GM18526 (cell line): ENCODE data around the gene VSIG4.

Experiments used
- POLR2A ChIP-seq: IDR thresholded peaks from 3 replicates; pipeline ENCODE4 v1.6.1; 2011; ENCODE audit not compliant: insufficient read length; ENCODE audit errors: extremely low read depth

VSIG4 gene

DNA sequence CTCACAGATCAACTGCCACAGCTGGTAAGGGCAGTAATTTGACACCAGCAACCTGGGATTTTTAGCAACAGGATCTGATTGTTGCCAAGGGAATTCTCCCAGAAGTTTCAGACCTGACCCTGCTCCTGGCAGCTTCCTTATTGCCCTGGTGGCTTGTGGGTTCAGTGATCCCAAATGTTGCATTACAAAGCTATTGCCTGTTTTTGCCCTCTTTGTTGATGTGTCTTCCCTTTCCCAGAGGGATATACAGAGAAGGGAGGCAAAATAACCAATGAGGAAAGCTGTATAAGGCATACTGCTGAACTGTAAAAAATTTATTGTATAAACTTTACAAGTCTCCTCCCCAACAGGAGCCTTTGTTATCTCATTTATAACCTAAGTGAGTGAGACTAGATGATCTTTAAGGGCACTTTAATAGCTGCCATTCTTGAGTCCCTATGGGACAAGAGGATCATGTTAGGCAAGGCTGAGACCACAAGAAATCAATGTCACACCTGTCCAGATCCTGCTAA, 22.2 kb downstream of the VSIG4 start:
- TF ChIP-seq POLR2A, result no peak

DNA sequence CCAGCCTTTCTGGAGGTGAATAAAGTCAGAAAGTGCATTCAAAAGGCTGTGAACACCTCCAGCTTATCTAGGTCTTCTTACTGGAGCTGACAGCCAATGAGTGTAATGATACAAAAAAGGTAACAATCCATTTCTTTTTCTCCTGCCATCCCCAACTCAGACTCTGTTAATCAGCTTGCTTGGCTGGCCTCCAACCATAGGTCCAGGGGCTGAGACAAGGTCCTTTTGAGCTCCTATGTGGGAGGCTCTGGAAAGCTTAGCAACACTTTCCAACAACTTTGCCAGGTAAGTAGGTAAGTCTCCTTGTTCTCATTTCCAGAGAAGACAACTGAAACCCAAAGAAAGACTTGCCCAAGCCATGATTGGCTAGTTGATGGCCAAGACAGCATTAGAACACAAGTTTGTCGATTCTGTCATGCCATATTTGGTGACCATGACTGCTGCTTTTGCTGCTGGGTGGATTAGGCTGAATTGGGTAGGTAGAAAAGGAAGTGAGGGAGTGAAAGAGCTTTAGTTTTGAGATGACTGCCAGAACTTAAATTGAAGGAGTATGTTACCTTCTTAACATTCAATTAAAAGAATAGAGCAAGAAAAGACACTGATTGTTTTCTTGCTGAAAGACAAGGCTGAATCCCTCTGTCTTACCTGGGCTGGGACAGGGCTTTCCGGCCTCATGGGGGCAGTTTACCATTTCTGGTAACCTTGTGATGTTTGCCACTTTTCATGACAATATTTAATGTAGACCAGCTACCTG, 22.8 kb downstream of the VSIG4 start:
- TF ChIP-seq POLR2A, result no peak

DNA sequence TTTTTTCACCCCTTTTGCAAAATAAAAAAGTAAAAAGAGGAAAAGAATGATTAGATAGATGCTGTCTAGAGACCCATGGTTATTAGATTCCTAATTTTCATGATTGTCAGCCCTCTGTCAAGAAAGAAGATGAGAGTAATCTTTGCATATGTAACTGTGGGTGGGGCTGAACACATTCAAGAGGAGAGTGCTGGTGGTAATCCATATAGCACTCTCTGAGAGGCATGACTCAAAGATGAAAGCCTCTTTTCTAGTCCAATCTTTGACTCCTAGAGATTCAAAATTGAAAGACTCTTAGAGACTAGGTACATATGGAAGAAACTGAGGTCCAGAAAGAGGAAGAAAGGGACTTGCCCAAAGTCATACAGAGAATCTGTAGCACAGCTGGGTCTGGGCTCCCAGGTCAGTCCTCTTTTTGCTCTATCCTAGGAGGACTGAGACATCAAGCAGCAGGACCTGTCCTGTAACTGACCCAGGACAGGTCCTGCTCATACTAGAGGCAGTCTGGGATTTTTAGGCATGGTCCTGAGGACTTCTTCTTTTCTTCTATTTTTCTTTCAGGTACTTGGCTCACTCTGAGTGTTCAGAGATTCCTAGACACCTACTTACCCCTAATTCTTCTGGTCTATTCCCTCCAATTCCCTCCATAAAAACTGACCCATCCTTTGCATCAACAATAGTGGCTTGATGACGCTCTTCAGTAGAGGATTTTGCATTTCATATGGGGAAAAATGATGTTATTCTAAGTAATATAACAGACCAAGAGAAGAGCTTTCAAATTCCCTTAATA, 23.8 kb downstream of the VSIG4 start:
- no peak for TF ChIP-seq POLR2A

DNA sequence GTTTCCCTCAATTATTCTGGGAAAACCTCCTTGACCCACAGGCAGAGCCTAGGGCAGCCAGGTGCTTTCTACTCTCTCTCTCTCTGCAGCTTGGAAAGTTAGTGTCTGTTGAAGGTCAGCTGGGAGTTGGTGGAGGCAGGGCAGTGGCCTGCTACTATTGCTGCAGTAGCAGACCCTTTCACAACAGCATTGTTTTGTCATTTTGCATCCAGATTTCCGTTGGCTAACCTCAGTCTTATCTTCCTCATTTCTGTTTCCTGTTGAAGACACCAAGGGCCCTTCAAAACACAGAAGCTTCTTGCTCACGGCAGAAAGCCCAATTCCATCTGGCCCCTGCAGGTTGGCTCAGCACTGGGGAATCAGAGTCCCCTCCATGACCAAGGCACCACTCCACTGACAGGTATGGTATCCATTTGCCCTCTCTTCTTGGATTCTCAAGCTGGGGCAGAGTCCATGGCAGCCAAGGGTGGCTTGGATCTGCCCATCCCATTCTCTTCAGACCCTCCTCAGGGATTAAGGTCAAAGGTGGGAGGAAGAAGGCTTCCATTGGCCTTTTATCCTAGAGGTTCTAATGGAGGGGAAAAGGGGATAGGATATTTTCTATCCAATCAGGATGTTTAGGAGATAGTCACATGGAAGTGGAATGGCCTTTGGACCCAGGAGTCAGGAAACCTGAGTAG, 24.6 kb downstream of the VSIG4 start:
- peak; percentile 47 for TF ChIP-seq POLR2A

DNA sequence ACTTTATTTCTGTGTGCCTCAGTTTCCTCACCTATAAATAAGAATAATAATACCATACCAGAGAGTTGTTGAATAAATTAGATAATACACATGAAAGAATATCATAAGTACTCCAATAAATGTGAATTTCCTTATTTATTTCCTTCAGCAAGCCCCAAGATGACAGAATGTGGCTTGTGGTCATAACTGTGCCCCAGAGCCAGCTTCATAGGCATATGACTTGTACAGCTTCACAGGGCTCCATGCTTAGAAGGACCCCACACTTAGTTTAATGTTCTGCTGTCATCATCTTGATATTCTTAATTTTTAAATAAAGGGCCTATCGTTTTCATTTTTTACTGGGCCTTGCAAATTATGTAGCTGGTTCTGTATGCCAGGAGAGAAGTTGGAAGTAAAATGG, 25.3 kb downstream of the VSIG4 start:
- TF ChIP-seq POLR2A, result no peak

DNA sequence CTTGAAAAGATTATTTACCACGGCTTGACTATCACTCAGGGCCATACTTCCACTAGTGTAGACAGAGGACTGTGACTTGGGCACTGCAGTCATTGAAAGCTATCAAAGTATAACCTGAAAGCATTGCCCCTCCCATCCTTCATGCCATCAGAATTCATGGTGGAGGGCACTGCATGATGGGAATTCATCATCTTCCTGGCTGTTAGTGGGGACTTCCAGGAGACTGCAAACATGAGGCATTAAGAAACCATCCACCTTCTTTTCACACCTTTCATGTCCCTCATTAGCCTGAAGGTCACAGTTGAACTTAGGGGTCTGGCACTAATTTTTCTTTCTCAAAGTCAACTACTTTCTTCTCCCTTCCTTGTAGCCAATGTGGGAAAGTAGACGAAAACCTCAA, 25.8 kb downstream of the VSIG4 start:
- no peak for TF ChIP-seq POLR2A

DNA sequence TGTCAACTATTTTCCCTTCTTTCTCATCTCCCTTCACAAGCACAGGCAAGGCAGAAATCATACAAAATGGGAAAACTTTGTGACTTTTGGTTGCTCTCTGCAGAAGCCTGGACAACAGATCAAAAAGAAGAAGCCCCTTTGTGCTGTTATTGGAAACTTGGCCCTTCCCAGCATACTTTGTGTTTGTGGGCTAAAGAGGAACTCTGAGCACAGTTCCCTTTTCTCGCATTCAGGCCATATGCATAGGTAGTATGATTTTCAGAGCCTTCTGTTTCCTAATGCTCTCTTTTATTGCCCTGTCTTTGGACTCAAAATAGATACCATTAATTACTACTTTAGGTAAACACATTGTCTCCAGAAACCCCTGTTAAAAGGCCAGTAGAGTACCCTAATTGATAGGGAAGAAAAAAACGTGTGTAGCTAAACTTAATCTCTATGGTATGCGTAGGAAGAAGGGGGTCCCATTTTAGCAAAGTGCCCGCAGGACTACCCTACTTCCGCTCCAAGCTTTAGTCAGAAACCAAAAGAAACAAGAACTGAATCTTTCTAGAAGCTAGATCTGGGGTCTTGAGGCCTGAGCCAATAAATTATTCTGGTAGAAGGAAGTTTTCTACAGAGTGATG, 26.6 kb downstream of the VSIG4 start:
- TF ChIP-seq POLR2A, result no peak

DNA sequence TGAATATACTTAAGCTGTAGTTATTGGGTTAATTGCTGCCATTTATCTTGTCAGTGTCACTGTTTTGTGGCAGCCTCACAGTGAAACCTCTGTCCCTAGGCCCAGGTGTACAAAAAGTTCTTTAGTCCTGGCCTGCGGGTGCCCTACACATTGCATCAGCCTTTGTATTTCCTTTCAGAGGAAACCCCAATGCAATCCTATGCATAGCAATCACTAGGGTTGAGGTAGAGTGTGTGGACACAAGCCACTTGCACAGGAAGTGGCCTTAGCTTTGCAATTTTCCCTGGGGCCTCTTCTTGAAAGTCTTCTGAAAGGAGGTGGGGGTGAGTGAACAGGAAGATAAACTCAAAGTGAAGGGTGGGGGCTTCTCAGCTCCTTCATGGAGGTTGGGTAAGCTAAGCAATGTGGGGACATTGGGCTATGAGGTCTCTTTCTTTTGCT, 27.8 kb downstream of the VSIG4 start:
- TF ChIP-seq POLR2A, result no peak

DNA sequence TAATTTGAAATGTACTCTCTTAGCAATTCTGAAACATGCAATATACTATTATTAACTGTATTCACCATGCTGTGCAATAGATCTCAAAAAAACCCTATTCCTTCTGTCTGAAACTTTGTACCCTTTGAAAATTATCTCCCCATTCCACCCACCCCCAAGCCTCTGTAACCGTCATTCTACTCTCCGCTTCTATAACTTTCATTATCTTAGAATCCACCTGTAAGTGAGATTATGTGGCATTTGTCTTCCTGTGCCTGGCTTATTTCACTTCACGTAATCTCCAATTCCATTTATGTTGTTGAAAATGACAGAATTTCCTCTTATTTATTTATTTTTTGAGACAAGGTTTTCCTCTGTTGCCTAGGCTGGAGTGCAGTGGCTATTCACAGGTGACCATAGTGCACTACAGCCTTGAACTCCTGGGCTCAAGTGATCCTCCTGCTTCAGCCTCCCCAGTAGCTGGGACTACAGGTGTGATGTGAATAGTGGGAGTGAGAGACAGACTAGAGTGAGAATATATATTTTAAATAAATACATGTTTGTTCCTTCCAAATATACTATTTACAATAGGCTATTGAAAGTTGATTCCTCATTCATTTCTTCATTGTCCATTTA, 30.5 kb downstream of the VSIG4 start:
- TF ChIP-seq POLR2A, result no peak

DNA sequence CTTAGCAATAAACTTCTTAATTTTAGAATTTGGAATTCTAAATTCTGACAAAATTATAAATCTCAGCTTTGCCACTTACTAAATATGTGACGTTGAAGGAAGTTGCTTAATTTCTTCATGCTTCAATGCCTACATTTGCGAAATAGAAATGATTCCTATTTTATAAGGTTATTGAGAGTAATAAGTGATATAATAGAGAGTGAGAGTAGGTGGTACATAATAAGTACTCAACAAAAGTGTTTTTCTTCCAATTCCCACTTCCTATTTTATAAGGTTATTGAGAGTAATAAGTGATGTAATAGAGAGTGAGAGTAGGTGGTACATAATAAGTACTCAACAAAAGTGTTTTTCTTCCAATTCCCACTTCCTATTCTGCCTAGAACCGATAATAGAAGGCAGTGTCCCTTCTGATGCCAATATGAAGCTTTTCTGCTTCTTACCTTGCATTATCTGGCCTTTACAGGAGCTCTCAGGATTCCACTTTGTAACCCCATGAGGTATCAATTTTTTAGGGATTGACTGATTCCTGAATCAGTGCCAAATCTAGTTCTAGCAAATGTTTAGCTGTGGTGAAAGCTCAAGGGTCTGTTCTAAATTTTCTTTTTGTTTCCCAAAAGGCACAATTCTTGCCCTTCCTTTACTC, 31.4 kb downstream of the VSIG4 start:
- TF ChIP-seq POLR2A, result no peak

DNA sequence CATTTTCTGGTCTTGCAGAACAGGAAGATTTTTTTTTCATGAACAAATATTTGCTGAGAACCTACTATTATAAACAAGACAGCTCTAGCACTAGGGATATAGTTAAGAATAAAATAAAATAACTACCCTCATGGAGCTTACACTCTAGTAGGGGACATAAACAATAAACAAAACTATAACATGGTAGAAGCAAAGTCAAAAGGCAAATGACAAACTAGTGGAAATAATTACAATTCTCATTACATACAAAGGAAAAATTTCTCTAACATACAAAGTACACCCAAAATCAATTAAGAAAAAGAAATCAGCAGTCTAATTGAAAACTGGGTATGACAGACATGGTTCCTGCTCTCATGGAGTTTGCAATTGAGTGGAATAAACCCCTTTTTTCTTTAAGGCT, 32.0 kb downstream of the VSIG4 start:
- TF ChIP-seq POLR2A, result no peak

DNA sequence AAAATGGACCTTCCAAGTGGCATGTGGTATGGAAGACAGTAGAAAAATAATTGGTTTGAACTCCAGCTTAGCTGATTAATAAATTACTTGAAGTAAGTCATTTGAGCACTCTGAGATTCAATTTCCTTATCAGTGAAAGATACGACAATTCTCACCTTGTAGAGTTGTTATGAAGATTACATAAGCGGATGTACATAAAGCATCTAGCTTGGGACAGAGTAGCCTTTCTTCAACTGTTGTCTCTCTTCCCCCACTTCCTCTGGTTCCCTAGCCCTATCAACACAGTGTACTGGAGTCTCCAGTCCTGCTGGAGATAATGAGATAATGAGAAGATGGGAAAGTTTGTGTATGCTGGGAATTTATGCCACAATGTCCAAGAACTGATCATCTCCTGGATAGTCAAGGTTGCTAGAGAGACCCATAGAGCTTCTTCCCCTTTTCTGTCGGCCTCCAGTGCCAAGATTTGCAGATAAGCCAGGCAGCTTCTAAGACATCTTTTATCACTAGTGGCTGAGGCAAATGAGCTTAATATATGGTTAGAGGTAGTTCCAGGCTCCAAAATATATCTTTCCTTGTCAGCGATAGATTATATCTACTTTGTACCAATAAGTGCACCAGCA, 33.9 kb downstream of the VSIG4 start:
- no peak for TF ChIP-seq POLR2A

DNA sequence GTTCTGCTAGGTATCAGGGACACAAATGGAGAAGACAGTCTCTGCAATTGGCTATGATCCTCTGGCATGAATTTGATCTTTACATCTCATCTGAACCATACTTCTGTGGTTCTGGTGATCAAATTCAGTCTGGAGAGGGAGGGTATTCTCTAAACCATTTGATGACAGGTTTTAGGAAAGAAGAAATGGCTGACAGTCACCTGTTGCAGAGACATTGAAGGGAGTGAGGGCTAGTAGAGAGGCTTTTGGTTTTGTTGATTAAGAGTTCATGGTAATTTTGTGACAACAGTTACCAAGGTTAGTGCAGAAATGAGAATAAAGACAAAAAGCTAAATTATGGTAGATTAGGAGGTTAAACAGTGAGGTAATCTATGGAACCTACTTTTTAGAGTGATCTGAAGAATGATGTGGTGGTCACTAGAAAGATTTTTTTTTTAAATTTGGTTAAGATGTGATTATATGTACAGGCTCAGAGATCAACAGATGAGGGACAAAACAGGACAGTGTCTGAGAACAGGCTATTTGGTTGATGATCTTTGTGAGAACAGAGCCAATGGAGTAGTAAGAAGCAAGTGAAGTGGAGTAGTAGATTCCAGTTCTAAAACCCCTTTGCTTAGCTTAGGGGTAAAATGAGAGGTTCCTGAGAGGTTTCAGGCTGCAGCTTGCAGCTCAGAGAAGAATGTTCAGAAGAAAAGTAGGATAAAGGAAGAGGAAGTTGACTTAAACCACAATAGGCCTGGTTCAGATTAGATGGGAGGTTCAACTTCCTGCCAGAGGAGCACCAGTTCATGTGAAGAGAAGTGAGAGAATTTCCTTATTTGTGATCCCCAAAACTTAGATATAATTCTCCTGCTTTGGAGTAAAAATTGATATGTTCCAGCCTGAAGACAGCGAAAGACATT, 34.7 kb downstream of the VSIG4 start:
- no peak for TF ChIP-seq POLR2A
